Measurements from ENCODE around the gene PRDM16.

PRDM16 gene

GRCh38 chr1:3266870-3267549 is 198.0 kb downstream of the PRDM16 start:
- no peak for DNase-seq (ENCODE audit: low read depth)
- no peak for TF ChIP-seq CTCF (IDR thresholded peaks at IDR 0.05; ENCODE audit: low read depth, low read length, missing control alignments)

DNA sequence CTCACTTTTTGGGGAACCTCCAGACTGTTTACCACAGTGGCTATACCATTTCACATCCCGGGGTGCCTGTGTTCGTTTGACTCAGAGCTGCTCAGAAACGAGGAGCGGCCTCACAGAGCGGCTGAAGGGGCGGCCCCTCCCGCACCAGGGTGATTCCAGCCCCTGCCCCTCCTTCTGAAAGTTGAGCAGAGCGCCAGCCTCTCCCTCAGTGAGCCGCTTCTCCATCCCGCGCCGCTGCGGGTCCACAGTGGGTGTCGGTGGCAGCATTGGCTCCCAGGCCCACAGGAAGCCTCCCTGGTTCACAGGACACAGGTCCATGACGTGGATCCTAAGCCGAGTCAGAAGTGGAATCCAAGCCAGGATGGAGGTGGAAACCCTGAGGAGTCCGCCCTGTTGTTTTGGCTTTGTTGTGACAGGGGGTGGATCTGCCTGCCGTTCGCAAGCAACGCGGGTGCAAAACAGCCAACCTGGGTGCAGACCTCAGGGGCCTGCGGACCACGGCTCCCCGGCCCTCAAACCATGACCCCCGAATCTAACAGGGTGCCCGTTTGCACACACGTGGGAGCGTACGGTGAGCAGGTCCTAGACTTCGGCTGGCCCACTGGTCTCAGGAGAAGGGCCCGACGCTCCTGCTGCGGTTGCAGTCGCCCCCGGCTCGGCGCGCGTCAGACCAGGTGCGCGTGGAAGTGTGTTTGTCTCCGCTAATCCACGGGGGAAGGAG is 198.7 kb downstream of the PRDM16 start:
- no peak overlapping the region for H3K4me3 ChIP-seq (ENCODE audit: low read depth, low read length)
- DNase-seq (ENCODE audit: low read depth), result no peak
- no peak for TF ChIP-seq CTCF (IDR thresholded peaks at IDR 0.05; ENCODE audit: low read depth, low read length, missing control alignments)

More at GRCh38 chr1:3266870-3267549, 198.0 kb downstream of the PRDM16 start:
- H3K4me3 ChIP-seq (ENCODE audit: low read depth, low read length), result no peak overlapping the region

DNA sequence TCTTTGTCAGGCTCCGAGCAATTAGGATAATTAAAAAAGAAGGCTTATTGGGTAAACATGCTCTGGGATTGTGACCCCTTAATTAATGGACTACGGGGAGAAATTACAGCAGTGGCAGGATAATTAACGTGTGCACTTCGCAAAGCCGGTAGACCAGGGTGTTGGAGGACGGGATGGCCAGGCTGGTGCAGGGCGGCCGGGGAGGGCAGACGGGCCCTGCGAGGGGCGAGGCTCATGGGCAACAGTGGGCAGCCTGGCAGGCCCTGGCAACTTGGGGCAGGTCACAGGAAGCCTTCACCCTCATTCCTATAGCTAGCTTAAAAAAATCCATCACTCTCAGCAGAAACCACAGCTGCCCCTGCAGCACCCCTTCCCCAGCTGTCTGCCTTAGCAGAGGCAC is 199.3 kb downstream of the PRDM16 start:
- H3K4me3 ChIP-seq (ENCODE audit: low read depth, low read length), result no peak overlapping the region
- DNase-seq (ENCODE audit: low read depth), result no peak
- TF ChIP-seq CTCF (IDR thresholded peaks at IDR 0.05; ENCODE audit: low read depth, low read length, missing control alignments), result no peak

GRCh38 chr1:3270403-3271245 is 201.6 kb downstream of the PRDM16 start:
- H3K4me3 ChIP-seq (ENCODE audit: low read depth, low read length), result no peak overlapping the region
- DNase-seq (ENCODE audit: low read depth), result no peak
- TF ChIP-seq CTCF (IDR thresholded peaks at IDR 0.05; ENCODE audit: low read depth, low read length, missing control alignments), result no peak

GRCh38 chr1:3271866-3272265 is 202.9 kb downstream of the PRDM16 start:
- no peak for TF ChIP-seq CTCF (IDR thresholded peaks at IDR 0.05; ENCODE audit: low read depth, low read length, missing control alignments)
- no peak for DNase-seq (ENCODE audit: low read depth)
- H3K4me3 ChIP-seq (ENCODE audit: low read depth, low read length), result no peak overlapping the region

DNA sequence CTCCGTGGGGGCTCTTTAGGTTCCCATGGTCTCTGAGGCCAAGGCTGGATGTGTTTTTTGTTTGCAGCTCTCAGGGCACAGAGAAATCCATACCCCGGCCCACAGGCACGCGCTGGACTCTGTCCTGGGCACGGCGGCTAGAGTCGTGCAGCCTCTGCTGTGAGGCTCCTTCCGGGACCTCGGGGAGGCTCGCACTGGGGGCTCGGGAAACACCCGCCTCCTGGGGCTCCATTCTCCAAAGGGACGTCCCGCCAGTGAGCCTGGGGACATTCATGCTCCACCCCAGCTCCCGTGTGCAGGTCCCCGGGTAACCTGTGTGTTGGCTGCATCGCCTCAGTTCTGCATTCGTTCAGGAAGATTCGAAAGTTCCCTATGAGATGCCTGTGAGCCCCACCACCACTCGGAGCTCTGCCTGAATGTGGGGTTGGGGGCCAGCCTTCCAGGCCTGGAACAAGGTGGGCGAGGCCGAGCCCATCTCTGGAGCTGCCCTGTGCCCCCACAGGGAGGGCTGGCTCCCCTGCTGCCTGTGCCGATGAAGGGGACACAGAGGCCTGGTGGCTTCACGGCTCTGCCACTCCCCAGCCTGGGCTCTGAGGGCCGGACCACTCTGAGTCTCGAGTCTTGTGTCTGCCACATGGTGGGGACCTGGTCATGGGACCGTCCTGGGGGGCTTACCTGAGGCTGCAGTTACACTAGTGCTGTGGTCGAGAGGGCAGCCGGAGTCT is 203.5 kb downstream of the PRDM16 start:
- H3K4me3 ChIP-seq (ENCODE audit: low read depth, low read length), result no peak overlapping the region
- DNase-seq (ENCODE audit: low read depth), result no peak
- TF ChIP-seq CTCF (IDR thresholded peaks at IDR 0.05; ENCODE audit: low read depth, low read length, missing control alignments), result no peak
